ENCODE results near the gene C19orf12. TPM values are rescaled to one million over a fixed set of nuclear protein-coding genes. Genes with fewer than 3 reads are reported as not detected.

The C19orf12 gene
- total RNA-seq, 1 experiment from 2014 or later, result 10.0 TPM

DNA sequence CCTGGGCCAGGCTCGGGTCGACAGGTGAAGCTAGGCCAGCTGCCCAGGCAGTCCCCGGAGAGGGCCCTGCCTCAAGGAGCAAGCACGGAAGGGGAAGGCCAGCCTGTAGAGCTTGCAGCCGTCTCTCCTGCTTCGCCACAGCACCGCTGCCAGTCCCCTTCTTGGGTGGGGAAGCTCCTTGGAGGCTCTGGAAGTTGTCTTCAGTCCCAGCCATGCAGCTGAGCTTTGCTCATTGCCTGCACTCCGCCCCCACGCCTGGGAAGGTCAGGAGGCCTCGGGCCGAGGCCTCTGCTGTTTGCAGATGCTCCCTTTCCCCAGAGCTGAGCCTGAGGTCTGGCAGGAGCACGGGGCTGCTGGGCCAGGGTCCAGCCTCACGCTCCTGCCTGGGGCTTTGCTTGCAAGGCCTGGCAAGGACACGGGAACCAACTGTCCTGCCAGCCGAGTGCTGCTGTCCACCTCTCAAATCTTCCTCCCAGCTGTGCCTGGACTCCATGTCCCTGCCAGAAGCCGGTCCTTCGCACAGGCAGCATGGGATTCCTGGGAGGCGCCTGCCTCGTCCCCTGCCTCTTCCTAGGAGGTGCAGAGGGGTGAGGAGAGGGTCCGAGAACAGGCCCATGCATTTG, 36.5 kb downstream of the C19orf12 start:
- Histone ChIP-seq H3K27ac (ENCODE audit: low read depth, low read length) (no peak overlapping the region), H3K4me3 (replicated peaks in 1 of 2; ENCODE audit: low read depth in 1 of 2, low read length in 2 of 2) (no peak overlapping the region), H3K9me2 (ENCODE audit: insufficient read depth) (no peaks in the 10 kb centered on the region), H3K9ac (ENCODE audit: low read length) (no peak overlapping the region), H3K4me1 (ENCODE audit: control insufficient read depth in 1 of 2, insufficient read depth in 2 of 2, low read length in 2 of 2) (no peaks in the 10 kb centered on the region), H3K9me3 (ENCODE audit: control insufficient read depth in 1 of 2, insufficient read depth in 1 of 2, low read depth in 1 of 2, low read length in 2 of 2) (no peaks in the 10 kb centered on the region), H2AFZ (ENCODE audit: low read depth, low read length, poor library complexity, severe bottlenecking) (no peak overlapping the region), H3K27me3 (ENCODE audit: insufficient read depth, low read length) (no peaks in the 10 kb centered on the region), H3K79me2 (ENCODE audit: insufficient read depth, low read length) (no peaks in the 10 kb centered on the region), H3K4me2 (ENCODE audit: low read length) (no peak overlapping the region), H3K36me3 (ENCODE audit: control insufficient read depth in 1 of 2, insufficient read depth in 2 of 2, low read length in 2 of 2) (no peaks in the 10 kb centered on the region; a peak in 1 of 4 replicates), H4K20me1 (ENCODE audit: insufficient read depth) (no peaks in the 10 kb centered on the region)
- intact Hi-C loops (cut with micrococcal nuclease), result no loop called here
- ChIA-PET CTCF (no interaction called here), POLR2A (interaction anchor here (0.5 kb wide), 1 partner anchor 148 kb away, joined by 3 read pairs; no protein-coding TSS in a partner anchor), RAD21 (ENCODE audit: low non-redundant PET in 1 of 2, low total read pairs in 2 of 2, uncharacterized antibody in 2 of 2, unreplicated experiment in 2 of 2) (no interaction called here)
- ATAC-seq, result no peak
- DNase-seq (ENCODE audit: low read depth, low spot score), result no peak
- BruUV-seq (replicated peaks), result no TSS peak
- TF ChIP-seq POLR2A (IDR thresholded peaks at IDR 0.05; ENCODE audit: borderline replicate concordance, extremely low read depth, insufficient read depth, insufficient read length) (no peak), TCF7L2 (IDR thresholded peaks at IDR 0.05; ENCODE audit: borderline replicate concordance, extremely low read depth, insufficient read depth, insufficient read length) (no peak), ELF1 (IDR thresholded peaks at IDR 0.05; ENCODE audit: borderline replicate concordance, low read depth) (no peak), EZH2phosphoT487 (IDR thresholded peaks at IDR 0.05; ENCODE audit: borderline replicate concordance) (no peak), CBX3 (IDR thresholded peaks at IDR 0.05; ENCODE audit: low read depth) (no peak), ZNF274 (IDR thresholded peaks at IDR 0.05; ENCODE audit: low read depth, low read length) (no peak), YY1 (IDR thresholded peaks at IDR 0.05; ENCODE audit: extremely low read depth, insufficient replicate concordance, low read depth, low read length) (no peak), EGR1 (IDR thresholded peaks at IDR 0.05; ENCODE audit: low read depth) (no peak), FOSL1 (IDR thresholded peaks at IDR 0.05; ENCODE audit: low read depth) (no peak), ZFX (IDR thresholded peaks at IDR 0.05) (no peak), CEBPB (IDR thresholded peaks at IDR 0.05; ENCODE audit: low read depth) (no peak), JUND (IDR thresholded peaks at IDR 0.05) (no peak), POLR2AphosphoS5 (IDR thresholded peaks at IDR 0.05; ENCODE audit: low read depth, low read length) (no peak), SRF (IDR thresholded peaks at IDR 0.05; ENCODE audit: low read depth) (no peak), SIN3A (IDR thresholded peaks at IDR 0.05; ENCODE audit: low read depth) (no peak)
- TF ChIP-seq, protein P1, sequence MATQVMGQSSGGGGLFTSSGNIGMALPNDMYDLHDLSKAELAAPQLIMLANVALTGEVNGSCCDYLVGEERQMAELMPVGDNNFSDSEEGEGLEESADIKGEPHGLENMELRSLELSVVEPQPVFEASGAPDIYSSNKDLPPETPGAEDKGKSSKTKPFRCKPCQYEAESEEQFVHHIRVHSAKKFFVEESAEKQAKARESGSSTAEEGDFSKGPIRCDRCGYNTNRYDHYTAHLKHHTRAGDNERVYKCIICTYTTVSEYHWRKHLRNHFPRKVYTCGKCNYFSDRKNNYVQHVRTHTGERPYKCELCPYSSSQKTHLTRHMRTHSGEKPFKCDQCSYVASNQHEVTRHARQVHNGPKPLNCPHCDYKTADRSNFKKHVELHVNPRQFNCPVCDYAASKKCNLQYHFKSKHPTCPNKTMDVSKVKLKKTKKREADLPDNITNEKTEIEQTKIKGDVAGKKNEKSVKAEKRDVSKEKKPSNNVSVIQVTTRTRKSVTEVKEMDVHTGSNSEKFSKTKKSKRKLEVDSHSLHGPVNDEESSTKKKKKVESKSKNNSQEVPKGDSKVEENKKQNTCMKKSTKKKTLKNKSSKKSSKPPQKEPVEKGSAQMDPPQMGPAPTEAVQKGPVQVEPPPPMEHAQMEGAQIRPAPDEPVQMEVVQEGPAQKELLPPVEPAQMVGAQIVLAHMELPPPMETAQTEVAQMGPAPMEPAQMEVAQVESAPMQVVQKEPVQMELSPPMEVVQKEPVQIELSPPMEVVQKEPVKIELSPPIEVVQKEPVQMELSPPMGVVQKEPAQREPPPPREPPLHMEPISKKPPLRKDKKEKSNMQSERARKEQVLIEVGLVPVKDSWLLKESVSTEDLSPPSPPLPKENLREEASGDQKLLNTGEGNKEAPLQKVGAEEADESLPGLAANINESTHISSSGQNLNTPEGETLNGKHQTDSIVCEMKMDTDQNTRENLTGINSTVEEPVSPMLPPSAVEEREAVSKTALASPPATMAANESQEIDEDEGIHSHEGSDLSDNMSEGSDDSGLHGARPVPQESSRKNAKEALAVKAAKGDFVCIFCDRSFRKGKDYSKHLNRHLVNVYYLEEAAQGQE (IDR thresholded peaks at IDR 0.05; ENCODE audit: low read depth), result no peak
- TF ChIP-seq, protein P2, sequence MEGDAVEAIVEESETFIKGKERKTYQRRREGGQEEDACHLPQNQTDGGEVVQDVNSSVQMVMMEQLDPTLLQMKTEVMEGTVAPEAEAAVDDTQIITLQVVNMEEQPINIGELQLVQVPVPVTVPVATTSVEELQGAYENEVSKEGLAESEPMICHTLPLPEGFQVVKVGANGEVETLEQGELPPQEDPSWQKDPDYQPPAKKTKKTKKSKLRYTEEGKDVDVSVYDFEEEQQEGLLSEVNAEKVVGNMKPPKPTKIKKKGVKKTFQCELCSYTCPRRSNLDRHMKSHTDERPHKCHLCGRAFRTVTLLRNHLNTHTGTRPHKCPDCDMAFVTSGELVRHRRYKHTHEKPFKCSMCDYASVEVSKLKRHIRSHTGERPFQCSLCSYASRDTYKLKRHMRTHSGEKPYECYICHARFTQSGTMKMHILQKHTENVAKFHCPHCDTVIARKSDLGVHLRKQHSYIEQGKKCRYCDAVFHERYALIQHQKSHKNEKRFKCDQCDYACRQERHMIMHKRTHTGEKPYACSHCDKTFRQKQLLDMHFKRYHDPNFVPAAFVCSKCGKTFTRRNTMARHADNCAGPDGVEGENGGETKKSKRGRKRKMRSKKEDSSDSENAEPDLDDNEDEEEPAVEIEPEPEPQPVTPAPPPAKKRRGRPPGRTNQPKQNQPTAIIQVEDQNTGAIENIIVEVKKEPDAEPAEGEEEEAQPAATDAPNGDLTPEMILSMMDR (IDR thresholded peaks at IDR 0.05 in 2 of 3, conservative IDR thresholded peaks at IDR 0.05 in 1 of 3; ENCODE audit: borderline replicate concordance in 1 of 3, insufficient read depth in 1 of 3, low read depth in 2 of 3, low read length in 2 of 3), result no peak
- TF ChIP-seq, protein P3, sequence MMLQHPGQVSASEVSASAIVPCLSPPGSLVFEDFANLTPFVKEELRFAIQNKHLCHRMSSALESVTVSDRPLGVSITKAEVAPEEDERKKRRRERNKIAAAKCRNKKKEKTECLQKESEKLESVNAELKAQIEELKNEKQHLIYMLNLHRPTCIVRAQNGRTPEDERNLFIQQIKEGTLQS (IDR thresholded peaks at IDR 0.05), result no peak

Data from HCT116 (cell line).